GM19238 (cell line): Measurements from ENCODE around the gene RSRC1.
"Not testable (repeated sequence)": the region's sequence is repeated elsewhere in the genome, so short reads cannot be mapped to it uniquely, and the experiment has no call there.

Source experiments
- DNase-seq: peaks from one replicate; pipeline ENCODE4 v3.0.0; 2011; ENCODE audit warnings: low spot score; ENCODE audit not compliant: insufficient read length

RSRC1 gene

GRCh38 chr3:158455406-158455805, 345.5 kb downstream of the RSRC1 start:
- DNase-seq, result no peak

GRCh38 chr3:158456114-158456513, 346.2 kb downstream of the RSRC1 start:
- no peak for DNase-seq

- DNase-seq, result no peak
These were observed 348.6 kb downstream of the RSRC1 start for GRCh38 chr3:158458464-158458863.

GRCh38 chr3:158460926-158461325, 351.0 kb downstream of the RSRC1 start:
- DNase-seq, result no peak

GRCh38 chr3:158463556-158463955, 353.7 kb downstream of the RSRC1 start:
- DNase-seq, result no peak

- no peak for DNase-seq
These were observed 355.2 kb downstream of the RSRC1 start for GRCh38 chr3:158465074-158465473.

- DNase-seq, result no peak
These were observed 361.2 kb downstream of the RSRC1 start for GRCh38 chr3:158470944-158471638.

GRCh38 chr3:158471639-158472294, 361.9 kb downstream of the RSRC1 start:
- DNase-seq, result no peak

GRCh38 chr3:158479051-158479450, 369.2 kb downstream of the RSRC1 start:
- DNase-seq, result no peak

- no peak for DNase-seq
These were observed 373.9 kb downstream of the RSRC1 start for GRCh38 chr3:158483701-158484235.

GRCh38 chr3:158486200-158486599, 376.3 kb downstream of the RSRC1 start:
- no peak for DNase-seq

GRCh38 chr3:158488670-158489069, 378.8 kb downstream of the RSRC1 start:
- DNase-seq, result no peak

GRCh38 chr3:158489181-158489580, 379.3 kb downstream of the RSRC1 start:
- DNase-seq, result no peak

GRCh38 chr3:158491968-158492367, 382.1 kb downstream of the RSRC1 start:
- DNase-seq, result no peak

- no peak for DNase-seq
These were observed 382.8 kb downstream of the RSRC1 start for GRCh38 chr3:158492685-158493084.

- no peak for DNase-seq
These were observed 384.0 kb downstream of the RSRC1 start for GRCh38 chr3:158493931-158494330.

GRCh38 chr3:158494673-158495072, 384.8 kb downstream of the RSRC1 start:
- no peak for DNase-seq

- DNase-seq, result not testable (repeated sequence)
These were observed 385.6 kb downstream of the RSRC1 start for GRCh38 chr3:158495398-158495902.

- DNase-seq, result no peak
These were observed 395.2 kb downstream of the RSRC1 start for GRCh38 chr3:158505117-158505516.

GRCh38 chr3:158506456-158506855, 396.6 kb downstream of the RSRC1 start:
- DNase-seq, result no peak

GRCh38 chr3:158508481-158508880, 398.6 kb downstream of the RSRC1 start:
- no peak for DNase-seq

- DNase-seq, result no peak
These were observed 400.0 kb downstream of the RSRC1 start for GRCh38 chr3:158509891-158510290.

- DNase-seq, result not testable (repeated sequence)
These were observed 406.8 kb downstream of the RSRC1 start for GRCh38 chr3:158516729-158517128.
